GM18951 (cell line): ENCODE results near the gene TLE7.

Source experiments
- POLR2A ChIP-seq: IDR thresholded peaks from 4 replicates; pipeline ENCODE4 v1.6.1; 2011; ENCODE audit warnings: mild to moderate bottlenecking; ENCODE audit not compliant: insufficient read length, insufficient read depth; ENCODE audit errors: extremely low read depth
- in situ Hi-C: fragments of 300-500 bp; cut with MboI; formaldehyde crosslinking; loops from one replicate; pipeline ENCODE4 v1.12.0; 2022; ENCODE audit warnings: low sequenced_read_pairs, mixed read lengths, inconsistent platforms; ENCODE audit not compliant: unreplicated experiment

The TLE7 gene

DNA sequence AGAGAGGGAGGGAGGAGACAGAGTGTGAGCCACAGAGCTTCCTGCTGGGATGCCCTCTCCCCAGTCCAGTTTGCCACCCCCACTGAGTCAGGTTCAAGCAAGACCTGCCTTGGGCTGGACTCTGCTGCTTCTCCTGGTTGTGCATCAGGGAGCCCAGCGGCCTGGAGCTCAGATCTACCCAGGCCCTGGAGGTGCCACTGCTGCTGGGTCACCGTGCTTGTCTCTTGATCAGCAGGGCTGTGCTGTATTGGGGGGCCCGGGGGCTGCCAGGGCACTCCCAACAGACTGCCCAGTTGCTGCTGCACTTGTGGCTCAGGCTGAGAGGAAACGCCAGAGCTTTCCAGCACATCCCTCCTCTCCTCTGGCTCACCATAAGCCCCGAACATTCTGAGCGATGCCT lies 8.9 kb downstream of the TLE7 start:
- in situ Hi-C loops = no loop called here
- TF ChIP-seq POLR2A = no peak

GRCh38 chr16:71431991-71432390 lies 9.9 kb downstream of the TLE7 start:
- no peak for TF ChIP-seq POLR2A
- in situ Hi-C loops = no loop called here

- TF ChIP-seq POLR2A = no peak
- in situ Hi-C loops = no loop called here
Measured at GRCh38 chr16:71431176-71431575, 10.7 kb downstream of the TLE7 start.

- in situ Hi-C loops = no loop called here
- no peak for TF ChIP-seq POLR2A
Measured at GRCh38 chr16:71430744-71431143, 11.1 kb downstream of the TLE7 start.

- no peak for TF ChIP-seq POLR2A
- in situ Hi-C loops = no loop called here
Measured at GRCh38 chr16:71429581-71429980, 12.3 kb downstream of the TLE7 start.

DNA sequence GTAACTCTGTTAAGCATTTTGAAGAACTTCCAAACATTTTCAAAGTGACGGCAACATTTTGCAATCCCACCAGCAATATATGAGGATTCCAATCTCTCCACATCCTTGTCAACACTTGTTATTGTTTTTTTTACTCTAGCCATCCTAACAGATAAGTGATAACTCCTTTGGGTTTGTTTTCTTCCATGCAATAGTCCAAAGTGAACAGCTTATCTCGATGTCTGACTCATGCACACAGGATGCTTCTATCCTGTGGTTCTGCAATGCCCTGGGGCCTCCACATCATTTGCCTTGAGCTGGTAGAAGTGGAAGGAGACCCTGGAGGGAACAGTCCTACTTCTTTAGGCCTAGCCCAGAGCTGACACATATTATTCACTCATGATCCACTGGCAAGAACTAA lies 13.0 kb downstream of the TLE7 start:
- in situ Hi-C loops = no loop called here

DNA sequence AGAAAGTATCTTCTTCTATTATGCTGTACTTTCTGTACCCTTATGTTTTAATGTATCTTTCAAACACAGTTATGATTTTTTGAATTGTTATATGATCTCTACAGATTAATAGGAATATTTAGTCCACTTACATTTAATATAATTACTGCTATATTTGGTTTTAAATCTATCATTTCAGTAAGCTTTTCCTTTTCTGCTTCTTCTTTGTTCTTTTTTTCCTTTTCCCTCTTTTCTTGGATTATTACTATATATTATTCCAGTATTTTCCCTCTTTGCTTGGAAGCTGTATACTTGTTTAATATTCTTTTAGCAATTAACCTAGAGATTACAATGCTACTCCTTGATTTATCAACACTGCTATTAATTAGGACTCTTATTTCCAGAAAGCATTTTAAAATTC lies 13.5 kb downstream of the TLE7 start:
- in situ Hi-C loops = no loop called here
- no peak for TF ChIP-seq POLR2A

More for the DNA sequence above, 13.0 kb downstream of the TLE7 start:
- no peak for TF ChIP-seq POLR2A

GRCh38 chr16:71426880-71427615 lies 14.8 kb downstream of the TLE7 start:
- TF ChIP-seq POLR2A = no peak
- in situ Hi-C loops = no loop called here

- no peak for TF ChIP-seq POLR2A
- in situ Hi-C loops = no loop called here
Measured at GRCh38 chr16:71426069-71426879, 15.6 kb downstream of the TLE7 start.

GRCh38 chr16:71425746-71426068 lies 16.1 kb downstream of the TLE7 start:
- in situ Hi-C loops = no loop called here
- no peak for TF ChIP-seq POLR2A

GRCh38 chr16:71424626-71425025 lies 17.2 kb downstream of the TLE7 start:
- TF ChIP-seq POLR2A = no peak
- in situ Hi-C loops = loop anchor here (25.0 kb wide), 1 partner anchor 188 kb away; no protein-coding TSS in a partner anchor

GRCh38 chr16:71423865-71424264 lies 18.0 kb downstream of the TLE7 start:
- in situ Hi-C loops = loop anchor here (25.0 kb wide), 1 partner anchor 188 kb away; no protein-coding TSS in a partner anchor
- no peak for TF ChIP-seq POLR2A

- in situ Hi-C loops = loop anchor here (25.0 kb wide), 1 partner anchor 189 kb away; no protein-coding TSS in a partner anchor
- TF ChIP-seq POLR2A = no peak
Measured at GRCh38 chr16:71423016-71423415, 18.8 kb downstream of the TLE7 start.

GRCh38 chr16:71421911-71422310 lies 19.9 kb downstream of the TLE7 start:
- no peak for TF ChIP-seq POLR2A
- in situ Hi-C loops = loop anchor here (25.0 kb wide), 1 partner anchor 190 kb away; no protein-coding TSS in a partner anchor
